MCF 10A (cell line): ENCODE results near the gene POLR3GL. TPM values are rescaled to one million over a fixed set of nuclear protein-coding genes. Genes with fewer than 3 reads are reported as not detected.
A peak's percentile ranks its signal among the peaks of the same experiment; 100 is the strongest.

ENCODE experiments used
- Bru-seq: library from RNA; stranded (reverse); fragments of 400-500 nt; gene quantifications from one replicate; lab custom pipeline; 2021; lab: Mats Ljungman, UMichigan
- BruChase-seq, 2 experiments: library from RNA; stranded (reverse); fragments of 400-500 nt; gene quantifications; one replicate each; lab custom pipeline; 2021; lab: Mats Ljungman, UMichigan
- BruUV-seq: library from RNA; stranded (reverse); fragments of 400-500 nt; replicated peaks from 2 replicates; lab custom pipeline; 2021; lab: Mats Ljungman, UMichigan
- CTCF ChIA-PET: fragments of 300-600 bp; sonication (Branson Sonifier 250); formaldehyde crosslinking; extraction: SDS; loops from one replicate; lab custom pipeline; 2021; ENCODE audit warnings: antibody characterized with exemption, inconsistent platforms; lab: Yijun Ruan, JAX
- POLR2A ChIA-PET: fragments of 300-600, 350-650 bp; sonication (Branson Sonifier 250); formaldehyde crosslinking; extraction: SDS; loops from one replicate; lab custom pipeline; 2020; ENCODE audit warnings: antibody characterized with exemption, inconsistent platforms; lab: Yijun Ruan, JAX
- DNase-seq: peaks from one replicate; pipeline ENCODE4 v3.0.0-alpha.2; 2018; ENCODE audit not compliant: unreplicated experiment
- H3K27ac Mint-ChIP-seq: one replicate; pipeline ENCODE4 v1.8.0; 2022; ENCODE audit warnings: mild to moderate bottlenecking, low read depth, mixed read lengths; ENCODE audit not compliant: unreplicated experiment
- H3K27me3 Mint-ChIP-seq: one replicate; pipeline ENCODE4 v1.8.0; 2022; ENCODE audit warnings: mixed read lengths; ENCODE audit not compliant: insufficient read depth, unreplicated experiment
- H3K36me3 Mint-ChIP-seq: one replicate; pipeline ENCODE4 v1.8.0; 2022; ENCODE audit warnings: mild to moderate bottlenecking, moderate library complexity, mixed read lengths; ENCODE audit not compliant: insufficient read depth, unreplicated experiment
- H3K4me1 Mint-ChIP-seq: one replicate; pipeline ENCODE4 v1.8.0; 2022; ENCODE audit warnings: mixed read lengths; ENCODE audit not compliant: insufficient read depth, unreplicated experiment
- H3K4me3 Mint-ChIP-seq: one replicate; pipeline ENCODE4 v1.8.0; 2022; ENCODE audit warnings: mild to moderate bottlenecking, moderate library complexity, mixed read lengths; ENCODE audit not compliant: unreplicated experiment
- H3K9me3 Mint-ChIP-seq: one replicate; pipeline ENCODE4 v1.8.0; 2022; ENCODE audit warnings: mixed read lengths; ENCODE audit not compliant: unreplicated experiment
- intact Hi-C: fragments of 100-400 bp; cut with micrococcal nuclease; formaldehyde crosslinking; loops from 2 replicates; pipeline ENCODE4 v1.14.1; 2022
- long read RNA-seq: library from polyadenylated mRNA; stranded (forward); transcript quantifications from one replicate; pipeline ENCODE4 v2.0.0, GENCODE V29; 2022
- total RNA-seq: library from RNA; stranded (reverse); gene quantifications from 2 replicates; pipeline ENCODE4 v1.2.3, GENCODE V29; 2022
- TF ChIP-seq, protein P1 (sequence below): fragments of 200-600 bp; IDR thresholded peaks from one replicate; pipeline ENCODE4 v1.8.0; 2022; ENCODE audit warnings: antibody characterized with exemption, mild to moderate bottlenecking; ENCODE audit not compliant: unreplicated experiment

The POLR3GL gene
- total RNA-seq: 17.6 and 20.9 TPM in 2 replicates
- Bru-seq, nascent RNA: percentile 80 among the genes with signal in this experiment
- percentile 95 among the genes with signal in this experiment for BruChase-seq, experiment 1, labeled RNA remaining after a 6-hour chase
- BruChase-seq, experiment 2, labeled RNA remaining after a 2-hour chase: percentile 90 among the genes with signal in this experiment
- long read RNA-seq, transcript POLR3GL-202 (8 exons, 1,165 nt): major isoform, 48 of 59 reads
- long read RNA-seq, partial matches to known transcripts: 4 of 59 reads
- long read RNA-seq, other reads (novel, unspliced or antisense): 4 of 59 reads

DNA sequence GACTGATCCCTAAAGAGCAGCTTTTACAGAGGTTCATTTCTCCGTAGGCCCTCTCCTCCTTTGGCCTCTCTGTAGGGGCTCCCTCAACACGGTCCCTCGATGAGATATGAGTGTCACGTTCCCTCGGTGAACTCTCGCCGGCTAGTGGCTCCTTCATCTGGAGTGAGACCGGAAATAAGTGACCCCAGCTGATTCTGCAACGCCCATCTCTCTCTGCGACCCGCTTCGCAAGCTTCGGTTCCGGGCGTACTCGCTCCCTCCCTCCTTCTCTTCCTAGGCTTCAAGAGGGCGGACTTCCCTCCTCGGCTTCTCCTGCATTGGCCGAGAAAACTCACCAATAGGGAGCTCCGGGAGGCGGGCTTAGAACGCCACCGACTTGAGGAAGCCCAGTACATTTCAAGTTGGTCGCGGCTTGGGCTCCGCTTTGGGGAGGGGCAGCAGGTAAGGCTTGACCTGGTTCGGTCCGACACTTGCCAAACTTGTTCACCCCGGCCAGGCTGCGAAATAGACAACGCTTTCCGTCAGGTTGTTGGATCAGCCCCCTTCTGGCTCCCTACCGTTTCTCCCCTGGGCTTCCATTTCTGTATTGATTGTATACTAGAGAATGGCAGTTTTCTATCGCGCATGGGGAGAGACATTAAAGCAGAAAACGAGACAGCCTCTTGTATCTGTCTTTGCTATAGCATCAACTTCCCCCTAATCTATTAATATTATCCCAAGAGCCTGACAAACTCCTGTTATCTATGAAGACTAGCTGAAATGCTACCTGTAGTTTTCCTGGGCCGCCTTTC, at the start of gene POLR3GL, which contains the start of gene ANKRD34A:
POLR3GL (plus strand) TSS at position 363 of the 791 bp plus-strand sequence. CDS start 10,176 bp downstream, outside the sequence.
ANKRD34A (minus strand) TSS at position 248 of the 791 bp plus-strand sequence. CDS start 2,816 bp downstream, outside the sequence.
- CTCF ChIA-PET: interaction anchor here (0.6 to 9.1 kb wide), 20 partner anchors 9 to 118 kb away, joined by 3 to 145 read pairs (median 4); partner anchors contain the start of genes ITGA10, NUDT17, PIAS3 and RBM8A
- Mint-ChIP-seq H3K9me3 (no peaks in the 10 kb centered on the region), H3K27me3 (no peaks in the 10 kb centered on the region), H3K27ac (peak within 1 kb of the TSS; percentile 96), H3K4me3 (peak within 1 kb of the TSS; percentile 92), H3K4me1 (peaks cover 39% of the 10 kb centered on the region), H3K36me3 (peaks cover 5% of the 10 kb centered on the region)
- TSS peak; percentile 81 for BruUV-seq
- DNase-seq: peak; percentile 98
- POLR2A ChIA-PET: interaction anchor here (0.8 to 7.9 kb wide), 38 partner anchors 8 to 1413 kb away, joined by 3 to 226 read pairs (median 10); partner anchors contain the start of genes ANKRD35, HJV, ITGA10 and LIX1L
- TF ChIP-seq, protein P1, sequence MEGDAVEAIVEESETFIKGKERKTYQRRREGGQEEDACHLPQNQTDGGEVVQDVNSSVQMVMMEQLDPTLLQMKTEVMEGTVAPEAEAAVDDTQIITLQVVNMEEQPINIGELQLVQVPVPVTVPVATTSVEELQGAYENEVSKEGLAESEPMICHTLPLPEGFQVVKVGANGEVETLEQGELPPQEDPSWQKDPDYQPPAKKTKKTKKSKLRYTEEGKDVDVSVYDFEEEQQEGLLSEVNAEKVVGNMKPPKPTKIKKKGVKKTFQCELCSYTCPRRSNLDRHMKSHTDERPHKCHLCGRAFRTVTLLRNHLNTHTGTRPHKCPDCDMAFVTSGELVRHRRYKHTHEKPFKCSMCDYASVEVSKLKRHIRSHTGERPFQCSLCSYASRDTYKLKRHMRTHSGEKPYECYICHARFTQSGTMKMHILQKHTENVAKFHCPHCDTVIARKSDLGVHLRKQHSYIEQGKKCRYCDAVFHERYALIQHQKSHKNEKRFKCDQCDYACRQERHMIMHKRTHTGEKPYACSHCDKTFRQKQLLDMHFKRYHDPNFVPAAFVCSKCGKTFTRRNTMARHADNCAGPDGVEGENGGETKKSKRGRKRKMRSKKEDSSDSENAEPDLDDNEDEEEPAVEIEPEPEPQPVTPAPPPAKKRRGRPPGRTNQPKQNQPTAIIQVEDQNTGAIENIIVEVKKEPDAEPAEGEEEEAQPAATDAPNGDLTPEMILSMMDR: no peak
- intact Hi-C loops: loop anchor here (1.0 to 5.0 kb wide), 2 partner anchors 15 to 57 kb away; no protein-coding TSS in a partner anchor

- ChIA-PET CTCF (interaction anchor here (0.6 to 13.5 kb wide), 7 partner anchors 10 to 89 kb away, joined by 3 to 617 read pairs (median 4); partner anchors contain the start of gene ANKRD35), POLR2A (interaction anchor here (1.0 to 13.8 kb wide), 7 partner anchors 10 to 71 kb away, joined by 4 to 284 read pairs (median 6); partner anchors contain the start of genes ANKRD34A, LIX1L, NUDT17 and PIAS3)
- no peaks in the 10 kb centered on the region for H3K9me3 Mint-ChIP-seq
- no TSS peak for BruUV-seq
- H3K27ac Mint-ChIP-seq: peak overlapping the region; percentile 99
- TF ChIP-seq, protein P1: no peak
- H3K36me3 Mint-ChIP-seq: peaks cover 58% of the 10 kb centered on the region
- H3K4me1 Mint-ChIP-seq: peaks cover 43% of the 10 kb centered on the region
- no peaks in the 10 kb centered on the region for H3K27me3 Mint-ChIP-seq
- H3K4me3 Mint-ChIP-seq: peak overlapping the region; percentile 94
- DNase-seq: no peak
- intact Hi-C loops: no loop called here
These were observed 47.7 kb upstream of the POLR3GL start for GRCh38 chr1:145916745-145917144.

GRCh38 chr1:145917595-145917994, 46.9 kb upstream of the POLR3GL start:
- Mint-ChIP-seq H3K27me3 (no peaks in the 10 kb centered on the region), H3K9me3 (no peaks in the 10 kb centered on the region), H3K27ac (peak overlapping the region; percentile 99), H3K4me3 (peak overlapping the region; percentile 94), H3K36me3 (peaks cover 58% of the 10 kb centered on the region), H3K4me1 (peaks cover 43% of the 10 kb centered on the region)
- intact Hi-C loops: no loop called here
- CTCF ChIA-PET: interaction anchor here (0.8 to 3.0 kb wide), 6 partner anchors 7 to 72 kb away, joined by 3 to 23 read pairs (median 6); partner anchors contain the start of genes ITGA10, LIX1L, NUDT17 and RBM8A
- DNase-seq: no peak
- TF ChIP-seq, protein P1: no peak
- POLR2A ChIA-PET: interaction anchor here (0.6 to 13.8 kb wide), 16 partner anchors 8 to 162 kb away, joined by 3 to 284 read pairs (median 8); partner anchors contain the start of genes ANKRD34A, ANKRD35, ITGA10 and LIX1L
- no TSS peak for BruUV-seq
